GM04504 (cell line): Measurements from ENCODE around the gene ANKRD33B.
"Not testable (repeated sequence)": the region's sequence is repeated elsewhere in the genome, so short reads cannot be mapped to it uniquely, and the experiment has no call there.

Experiments
- DNase-seq: peaks from one replicate; pipeline ENCODE4 v3.0.0-alpha.2; 2012; ENCODE audit warnings: low read depth

The ANKRD33B gene

GRCh38 chr5:10595293-10595671 lies 31.4 kb downstream of the ANKRD33B start:
- DNase-seq = peak; percentile 69

- DNase-seq = peak; percentile 80
Observed at GRCh38 chr5:10595672-10596309, 31.9 kb downstream of the ANKRD33B start.

GRCh38 chr5:10596310-10596703 lies 32.4 kb downstream of the ANKRD33B start:
- no peak for DNase-seq

GRCh38 chr5:10596886-10597451 lies 33.1 kb downstream of the ANKRD33B start:
- DNase-seq = no peak

GRCh38 chr5:10599113-10599512 lies 35.2 kb downstream of the ANKRD33B start:
- no peak for DNase-seq

GRCh38 chr5:10599862-10600284 lies 36.0 kb downstream of the ANKRD33B start:
- no peak for DNase-seq

GRCh38 chr5:10600626-10601245 lies 36.9 kb downstream of the ANKRD33B start:
- no peak for DNase-seq

- peak; percentile 75 for DNase-seq
Observed at GRCh38 chr5:10601246-10602030, 37.6 kb downstream of the ANKRD33B start.

GRCh38 chr5:10602031-10602806 lies 38.3 kb downstream of the ANKRD33B start:
- DNase-seq = no peak

- no peak for DNase-seq
Observed at GRCh38 chr5:10604975-10605374, 41.1 kb downstream of the ANKRD33B start.

- not testable (repeated sequence) for DNase-seq
Observed at GRCh38 chr5:10606632-10607022, 42.8 kb downstream of the ANKRD33B start.

- no peak for DNase-seq
Observed at GRCh38 chr5:10607023-10607665, 43.3 kb downstream of the ANKRD33B start.

GRCh38 chr5:10607666-10608073 lies 43.8 kb downstream of the ANKRD33B start:
- DNase-seq = peak; percentile 61

- DNase-seq = not testable (repeated sequence)
Observed at GRCh38 chr5:10608081-10608480, 44.2 kb downstream of the ANKRD33B start.

GRCh38 chr5:10610058-10610457 lies 46.2 kb downstream of the ANKRD33B start:
- no peak for DNase-seq

GRCh38 chr5:10611290-10611689 lies 47.4 kb downstream of the ANKRD33B start:
- no peak for DNase-seq

- no peak for DNase-seq
Observed at GRCh38 chr5:10612251-10612650, 48.4 kb downstream of the ANKRD33B start.

- DNase-seq = no peak
Observed at GRCh38 chr5:10615693-10616092, 51.8 kb downstream of the ANKRD33B start.

- DNase-seq = no peak
Observed at GRCh38 chr5:10617103-10617502, 53.2 kb downstream of the ANKRD33B start.

GRCh38 chr5:10618311-10618710 lies 54.4 kb downstream of the ANKRD33B start:
- no peak for DNase-seq

- DNase-seq = no peak
Observed at GRCh38 chr5:10619649-10620048, 55.8 kb downstream of the ANKRD33B start.
